ENCODE data around the gene REXO1. TPM values are rescaled to one million over a fixed set of nuclear protein-coding genes. Genes with fewer than 3 reads are reported as not detected.
A peak's percentile ranks its signal among the peaks of the same experiment; 100 is the strongest.

REXO1 gene
- total RNA-seq, 1 experiment from 2014 or later = 56.8 TPM

GRCh38 chr19:1845642-1846041 is 2.6 kb downstream of the REXO1 start:
- no peak overlapping the region for H4K91ac ChIP-seq (ENCODE audit: insufficient read length, low read depth, low read length)
- no peak overlapping the region for H2BK5ac ChIP-seq (ENCODE audit: insufficient read length, low read length)
- H2BK15ac ChIP-seq (ENCODE audit: low read depth, low read length) = no peak overlapping the region
- no peaks in the 10 kb centered on the region for H3K9me3 ChIP-seq (ENCODE audit: control insufficient read depth, low read depth, low read length)
- H3K79me1 ChIP-seq (ENCODE audit: insufficient read depth, low read depth, low read length, poor library complexity, severe bottlenecking) = peaks cover 12% of the 10 kb centered on the region
- no peak overlapping the region for H3K18ac ChIP-seq (ENCODE audit: insufficient read length, low read depth, low read length)
- no peak overlapping the region for H3K4me2 ChIP-seq (ENCODE audit: insufficient read depth, insufficient read length, low read length)
- no peaks in the 10 kb centered on the region for H3K27me3 Mint-ChIP-seq (ENCODE audit: low read depth)
- WGBS (ENCODE audit: extremely low coverage, insufficient read length, low lambda C conversion rate) = no CpG with 5 or more reads among the region's 11 CpGs
- peaks cover 11 to 22% of the 10 kb centered on the region in 2 experiments for H3K4me1 Mint-ChIP-seq
- no peak overlapping the region for H3K4ac ChIP-seq (ENCODE audit: low read depth, low read length)
- H2BK20ac ChIP-seq (ENCODE audit: low read depth, low read length, poor library complexity, severe bottlenecking) = no peak overlapping the region
- TF ChIP-seq, protein P1, sequence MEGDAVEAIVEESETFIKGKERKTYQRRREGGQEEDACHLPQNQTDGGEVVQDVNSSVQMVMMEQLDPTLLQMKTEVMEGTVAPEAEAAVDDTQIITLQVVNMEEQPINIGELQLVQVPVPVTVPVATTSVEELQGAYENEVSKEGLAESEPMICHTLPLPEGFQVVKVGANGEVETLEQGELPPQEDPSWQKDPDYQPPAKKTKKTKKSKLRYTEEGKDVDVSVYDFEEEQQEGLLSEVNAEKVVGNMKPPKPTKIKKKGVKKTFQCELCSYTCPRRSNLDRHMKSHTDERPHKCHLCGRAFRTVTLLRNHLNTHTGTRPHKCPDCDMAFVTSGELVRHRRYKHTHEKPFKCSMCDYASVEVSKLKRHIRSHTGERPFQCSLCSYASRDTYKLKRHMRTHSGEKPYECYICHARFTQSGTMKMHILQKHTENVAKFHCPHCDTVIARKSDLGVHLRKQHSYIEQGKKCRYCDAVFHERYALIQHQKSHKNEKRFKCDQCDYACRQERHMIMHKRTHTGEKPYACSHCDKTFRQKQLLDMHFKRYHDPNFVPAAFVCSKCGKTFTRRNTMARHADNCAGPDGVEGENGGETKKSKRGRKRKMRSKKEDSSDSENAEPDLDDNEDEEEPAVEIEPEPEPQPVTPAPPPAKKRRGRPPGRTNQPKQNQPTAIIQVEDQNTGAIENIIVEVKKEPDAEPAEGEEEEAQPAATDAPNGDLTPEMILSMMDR (conservative IDR thresholded peaks at IDR 0.05) = no peak
- H2AK5ac ChIP-seq (ENCODE audit: insufficient read length, low read length) = no peak overlapping the region
- no peak overlapping the region for H3K23ac ChIP-seq (ENCODE audit: insufficient read length, low read depth, low read length)
- H3K27ac ChIP-seq (ENCODE audit: insufficient read length, low read depth, low read length) = no peak overlapping the region
- no peak overlapping the region for H3K9ac ChIP-seq (ENCODE audit: extremely low read depth, insufficient read length, low read length)
- H3K23me2 ChIP-seq (ENCODE audit: insufficient read length, low read depth, low read length, poor library complexity, severe bottlenecking) = peaks cover 7% of the 10 kb centered on the region
- no peak overlapping the region for H3K56ac ChIP-seq (ENCODE audit: insufficient read length, low read depth, low read length)
- H3K4me3 Mint-ChIP-seq = peak overlapping the region in 1 of 2 experiments; percentile 97; a peak in 1 of 5 replicates
- H3K36me3 Mint-ChIP-seq (ENCODE audit: insufficient read depth in 1 of 3, low read depth in 3 of 3) = peaks cover 0 to 6% (median under 1%) of the 10 kb centered on the region in 3 experiments; a peak in 4 of 7 replicates
- H3T11ph ChIP-seq (ENCODE audit: low read length) = no peak overlapping the region
- H3K79me2 ChIP-seq (ENCODE audit: insufficient read depth, low read length) = peaks cover 28% of the 10 kb centered on the region; the same call in 1 of the 2 replicates
- no peak overlapping the region for H4K5ac ChIP-seq (ENCODE audit: insufficient read length, low read depth, low read length)
- H2AFZ ChIP-seq (ENCODE audit: low read length) = no peak overlapping the region
- no peak overlapping the region for H2BK120ac ChIP-seq (ENCODE audit: low read depth, low read length, poor library complexity, severe bottlenecking)
- H3K14ac ChIP-seq (ENCODE audit: insufficient read depth, low read length) = no peak overlapping the region
- no peaks in the 10 kb centered on the region for H3K9me3 Mint-ChIP-seq
- no peaks in the 10 kb centered on the region for H3K27me3 ChIP-seq (ENCODE audit: insufficient read depth, low read length)
- no peaks in the 10 kb centered on the region for H3K4me1 ChIP-seq (ENCODE audit: insufficient read depth, low read length)
- peak overlapping the region in 1 of 3 experiments; percentile 68; a peak in 2 of 7 replicates for H3K27ac Mint-ChIP-seq
- no peak overlapping the region for H2BK12ac ChIP-seq (ENCODE audit: insufficient read length, low read depth, low read length)
- peaks cover 5% of the 10 kb centered on the region for H4K20me1 ChIP-seq (ENCODE audit: control insufficient read depth, insufficient read depth, insufficient read length)
- DNase-seq = no peak
- no peak overlapping the region for H4K8ac ChIP-seq (replicated peaks; ENCODE audit: insufficient read length, low read depth, low read length)
